Measurements from ENCODE around the gene ACTR6.
"Not testable (repeated sequence)": the region's sequence is repeated elsewhere in the genome, so short reads cannot be mapped to it uniquely, and the experiment has no call there.

The ACTR6 gene

DNA sequence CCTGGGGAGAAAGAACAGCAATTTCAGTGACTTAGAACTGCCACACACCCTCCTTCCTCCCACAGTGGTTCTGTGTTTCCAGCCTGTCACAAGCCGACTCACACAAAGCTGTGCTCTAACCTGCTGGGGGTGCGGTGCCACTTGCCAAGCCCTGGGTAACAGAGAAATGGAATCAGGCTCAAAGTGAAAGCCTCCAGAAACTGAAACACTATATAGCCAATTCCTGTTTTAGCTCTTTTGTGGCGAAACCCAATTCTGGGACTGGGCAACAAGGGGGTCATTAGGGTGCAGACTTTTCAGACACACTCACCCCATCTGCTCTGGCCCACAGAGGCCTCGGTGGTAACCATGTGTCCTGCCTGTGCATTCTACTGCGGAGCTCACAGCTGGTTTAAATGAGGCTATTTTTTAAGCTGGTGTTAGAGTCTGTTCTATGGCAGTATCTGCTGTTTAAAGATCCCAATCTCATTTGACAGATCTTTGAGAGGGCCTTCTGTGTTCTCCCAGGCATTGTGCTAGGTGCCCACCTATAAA lies 15.2 kb upstream of the ACTR6 start:
- no peak for DNase-seq

DNA sequence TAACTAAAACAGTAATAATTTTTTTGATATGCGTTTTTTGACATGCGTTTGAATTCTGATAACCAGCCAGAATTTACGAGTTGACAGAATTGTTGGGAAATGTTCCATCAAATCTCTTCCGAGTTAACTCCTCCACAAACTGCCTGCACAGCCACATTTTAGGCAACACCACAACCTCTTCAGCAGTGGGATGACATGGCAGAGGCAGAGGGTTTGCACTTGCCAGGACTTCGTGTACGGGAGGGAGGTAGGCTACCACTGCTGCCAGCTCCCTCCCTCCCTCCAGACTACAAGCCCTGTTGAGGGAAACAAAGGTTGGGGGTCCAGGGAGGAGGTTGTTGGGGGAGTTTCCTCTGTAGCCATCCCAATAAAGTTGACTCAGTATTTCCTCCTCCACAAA lies 14.5 kb upstream of the ACTR6 start:
- DNase-seq, result no peak

DNA sequence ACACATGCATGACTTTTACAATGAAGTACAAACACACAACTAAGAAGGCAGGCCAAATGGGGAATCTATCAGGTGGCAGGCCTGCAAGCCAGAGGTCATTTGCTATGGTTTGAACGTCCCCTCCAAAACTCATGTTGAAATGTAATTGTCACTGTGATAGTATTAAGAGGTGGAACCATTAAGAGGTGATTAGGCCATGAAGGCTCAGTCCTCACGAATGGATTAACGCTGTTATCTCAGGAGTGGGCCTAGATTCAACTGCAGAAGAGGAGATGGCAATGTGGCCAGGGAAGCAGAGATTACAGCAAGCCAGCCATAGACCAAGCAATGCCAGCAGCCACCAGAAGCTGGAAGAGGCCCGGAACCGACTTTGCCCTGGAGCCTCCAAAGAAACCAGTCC lies 13.5 kb upstream of the ACTR6 start:
- DNase-seq, result no peak

DNA sequence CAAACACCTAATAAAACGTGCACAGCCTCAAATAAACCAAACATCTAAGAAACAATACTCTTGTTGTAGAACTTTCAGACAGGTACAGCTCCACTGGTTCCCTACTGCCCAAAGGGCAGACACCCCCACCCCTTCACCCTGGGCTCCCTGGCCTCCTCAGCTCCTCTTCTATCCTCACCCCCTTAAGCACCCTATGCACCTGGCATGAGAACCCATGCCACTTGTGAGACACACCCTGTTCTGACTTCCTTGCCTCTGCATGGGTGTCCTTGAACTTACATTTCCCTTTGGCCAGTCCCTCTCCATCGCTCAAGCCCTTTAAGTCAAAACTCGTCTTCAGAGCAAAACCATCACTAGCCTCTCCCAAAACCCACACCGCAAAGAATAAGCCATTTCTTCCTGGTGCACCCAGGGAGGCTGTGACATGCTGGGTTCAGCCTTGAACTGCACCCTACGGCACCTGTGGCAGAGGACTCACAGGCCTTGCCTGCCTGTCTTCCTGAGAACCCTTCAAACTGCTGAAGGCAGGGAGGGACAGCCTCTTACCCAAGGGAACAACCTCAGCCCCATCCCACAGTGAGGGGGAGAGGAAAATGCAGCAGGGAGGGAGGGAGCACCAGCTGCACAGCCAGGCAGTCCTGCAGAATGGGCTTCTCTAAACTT lies 12.6 kb upstream of the ACTR6 start:
- DNase-seq, result no peak

GRCh38 chr12:100188888-100189635 lies 11.6 kb upstream of the ACTR6 start:
- DNase-seq, result not testable (repeated sequence)

- no peak for DNase-seq
These were observed 10.8 kb upstream of the ACTR6 start for GRCh38 chr12:100189636-100190394.

DNA sequence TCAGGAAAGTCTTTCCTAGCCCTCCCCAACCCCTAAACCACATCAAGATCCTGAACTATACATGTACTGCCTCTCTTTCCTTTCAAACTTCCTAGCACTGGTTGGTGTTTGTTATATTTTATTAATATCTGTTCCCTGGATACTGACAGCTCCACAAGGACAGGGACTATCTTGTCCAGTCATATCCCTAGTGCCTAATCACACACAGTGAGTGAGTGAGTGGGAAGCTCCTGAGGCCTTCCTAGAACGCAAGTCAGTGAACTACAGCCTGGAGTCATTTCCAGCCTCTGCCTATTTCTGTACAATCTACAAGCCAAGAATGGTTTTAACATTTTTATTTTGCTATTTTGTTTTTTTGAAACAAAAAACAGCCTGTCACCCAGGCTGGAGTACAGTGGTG lies 7.5 kb upstream of the ACTR6 start:
- no peak for DNase-seq

GRCh38 chr12:100197486-100197885 lies 3.1 kb upstream of the ACTR6 start:
- no peak for DNase-seq

DNA sequence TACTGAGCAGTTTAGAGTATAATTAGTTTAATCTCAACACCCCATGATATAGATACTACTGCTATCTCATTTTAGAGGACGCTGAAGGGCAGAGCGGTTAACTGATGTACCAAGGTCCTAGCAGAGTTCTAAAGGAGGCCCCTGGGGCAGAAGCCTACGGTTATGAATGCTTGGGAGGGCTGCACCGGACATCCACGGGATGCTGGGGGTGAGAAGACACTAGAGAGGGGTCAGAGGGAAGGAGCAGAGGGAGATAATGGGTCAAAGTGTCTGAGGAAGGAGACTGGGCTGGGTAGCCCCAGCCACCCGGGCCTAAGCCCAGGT lies 1.6 kb upstream of the ACTR6 start:
- DNase-seq, result no peak

DNA sequence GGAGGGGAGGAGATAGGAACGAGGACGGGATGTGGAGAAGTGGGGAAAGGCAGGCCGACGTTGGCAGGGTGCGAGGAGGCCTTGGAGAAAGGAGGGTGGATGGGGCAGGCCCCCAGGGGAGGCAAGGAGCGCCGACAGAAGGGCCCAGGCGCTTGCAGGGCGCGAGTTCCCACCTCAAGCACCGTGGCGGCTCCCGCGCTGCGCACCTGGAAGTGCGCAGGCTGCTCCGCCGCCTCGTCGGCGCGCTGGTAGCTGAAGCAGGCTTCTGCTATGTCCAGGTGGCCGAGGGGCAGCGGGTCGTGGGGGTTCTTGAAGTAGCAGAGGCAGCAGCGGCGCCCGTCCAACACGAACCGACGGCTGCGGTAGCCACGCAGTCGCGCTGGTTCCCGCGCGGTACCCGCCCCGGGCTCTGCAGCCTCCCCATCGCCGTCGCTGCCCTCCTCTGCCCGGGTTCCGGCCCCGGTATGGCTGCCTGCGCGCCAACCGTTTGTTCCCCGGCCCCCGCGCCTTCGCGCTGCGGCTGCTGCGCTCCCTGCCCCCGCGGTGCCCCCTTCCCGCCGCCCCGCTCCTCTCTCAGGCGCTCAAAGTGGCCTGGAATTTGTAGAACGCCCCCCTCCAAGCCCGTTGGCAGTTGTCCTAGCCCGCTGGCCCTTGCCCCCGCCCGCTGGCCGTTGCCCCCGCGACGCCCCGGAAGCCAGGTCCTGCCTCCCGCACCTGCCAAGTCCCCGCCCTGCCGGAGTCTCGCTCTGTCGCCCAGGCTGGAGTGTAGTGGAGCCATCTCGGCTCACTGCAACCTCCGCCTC lies 1.1 kb upstream of the ACTR6 start:
- DNase-seq, result peak; percentile 4

DNA sequence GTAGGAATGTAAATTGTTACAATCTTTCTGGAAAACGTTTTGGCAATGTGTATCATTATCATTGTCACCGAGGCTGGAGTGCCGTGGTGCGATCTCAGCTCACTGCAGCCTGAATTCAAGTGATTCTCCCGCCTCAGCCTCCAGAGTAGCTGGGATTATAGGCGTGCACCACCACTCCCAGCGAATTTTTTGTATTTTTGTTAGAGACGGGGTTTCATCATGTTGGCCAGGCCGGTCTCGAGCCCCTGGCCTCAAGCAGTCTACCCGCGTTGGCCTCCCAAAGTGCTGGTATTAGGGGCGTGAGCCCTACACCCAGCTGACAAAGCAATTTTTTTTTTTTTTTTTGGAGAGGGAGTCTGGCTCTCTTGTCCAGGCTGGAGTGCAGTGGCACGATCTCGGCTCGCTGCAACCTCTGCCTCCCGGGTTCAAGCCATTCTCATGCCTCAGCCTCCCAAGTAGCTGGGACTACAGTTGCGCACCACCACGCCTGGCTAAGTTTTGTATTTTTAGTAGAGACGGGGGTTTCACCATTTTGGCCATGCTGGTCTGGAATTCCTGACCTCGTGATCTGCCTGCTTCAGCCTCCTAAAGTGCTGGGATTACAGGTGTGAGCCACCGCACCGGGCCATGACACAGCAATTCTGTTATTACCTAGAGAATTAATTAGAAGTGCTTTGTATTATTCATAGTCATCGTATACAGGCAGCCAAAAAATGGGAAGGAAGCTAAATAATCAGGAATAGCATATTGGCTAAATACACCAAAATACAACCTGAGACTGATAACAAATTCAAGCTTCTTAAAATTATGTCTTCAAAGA lies 1.2 kb downstream of the ACTR6 start:
- DNase-seq, result no peak

DNA sequence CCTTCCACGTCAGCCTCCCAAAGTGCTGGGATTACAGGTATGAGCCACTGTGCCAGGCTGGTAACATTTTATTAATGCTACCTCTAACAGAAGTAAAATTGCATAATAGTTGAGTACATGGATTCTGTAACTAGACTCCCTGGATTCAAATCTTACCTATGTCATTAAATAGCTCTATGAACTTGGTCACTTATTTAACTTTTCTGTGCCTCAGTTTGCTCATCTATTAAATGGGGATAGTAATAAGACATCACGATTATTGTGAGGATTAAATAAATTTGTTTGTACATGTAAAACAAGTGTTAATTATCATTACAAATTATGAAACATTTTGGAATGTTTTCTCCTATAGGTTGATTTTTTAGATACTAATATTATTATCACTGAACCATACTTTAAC lies 6.7 kb downstream of the ACTR6 start:
- DNase-seq, result no peak

DNA sequence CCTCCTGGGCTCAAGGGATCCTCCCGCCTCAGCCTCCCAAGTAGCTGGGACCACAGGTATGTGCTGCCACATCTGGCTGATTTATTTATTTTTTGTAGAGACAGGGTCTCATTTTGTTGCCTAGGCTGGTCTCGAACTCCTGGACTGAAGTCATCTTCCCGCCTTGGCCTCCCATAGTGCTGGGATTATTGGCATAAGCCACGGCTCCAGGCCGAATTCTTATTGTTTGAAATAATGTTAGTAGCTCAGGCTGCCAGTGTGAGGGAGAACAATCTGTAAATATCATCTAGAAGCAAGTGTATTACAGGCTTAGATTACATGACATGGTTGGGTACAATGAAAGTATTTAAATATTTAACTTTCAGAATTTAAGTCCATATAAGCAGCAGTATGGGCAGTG lies 8.2 kb downstream of the ACTR6 start:
- no peak for DNase-seq

- no peak for DNase-seq
These were observed 11.1 kb downstream of the ACTR6 start for GRCh38 chr12:100211698-100212097.

- no peak for DNase-seq
These were observed 12.6 kb downstream of the ACTR6 start for GRCh38 chr12:100213016-100213891.

DNA sequence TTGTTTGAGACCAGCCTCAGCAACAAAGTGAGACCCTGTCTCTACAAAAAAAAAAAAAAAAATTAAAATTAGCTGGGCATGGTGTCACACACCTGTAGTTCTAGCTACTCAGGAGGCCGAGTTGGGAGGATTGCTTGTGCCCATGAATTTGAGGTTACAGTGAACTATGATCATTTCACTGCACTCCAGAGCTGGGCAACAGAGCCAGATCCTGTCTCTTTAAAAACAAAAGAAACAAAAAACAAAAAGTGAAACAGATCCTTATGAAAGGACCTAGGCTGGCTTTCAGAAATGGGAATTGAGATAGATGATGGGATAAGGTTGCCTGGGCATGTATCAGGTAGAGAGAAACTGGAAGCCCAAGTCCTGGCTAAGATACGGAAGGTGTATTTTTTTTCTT lies 13.9 kb downstream of the ACTR6 start:
- DNase-seq, result no peak

- no peak for DNase-seq
These were observed 14.6 kb downstream of the ACTR6 start for GRCh38 chr12:100215209-100215608.

GRCh38 chr12:100216337-100216736 lies 15.7 kb downstream of the ACTR6 start:
- DNase-seq, result no peak

DNA sequence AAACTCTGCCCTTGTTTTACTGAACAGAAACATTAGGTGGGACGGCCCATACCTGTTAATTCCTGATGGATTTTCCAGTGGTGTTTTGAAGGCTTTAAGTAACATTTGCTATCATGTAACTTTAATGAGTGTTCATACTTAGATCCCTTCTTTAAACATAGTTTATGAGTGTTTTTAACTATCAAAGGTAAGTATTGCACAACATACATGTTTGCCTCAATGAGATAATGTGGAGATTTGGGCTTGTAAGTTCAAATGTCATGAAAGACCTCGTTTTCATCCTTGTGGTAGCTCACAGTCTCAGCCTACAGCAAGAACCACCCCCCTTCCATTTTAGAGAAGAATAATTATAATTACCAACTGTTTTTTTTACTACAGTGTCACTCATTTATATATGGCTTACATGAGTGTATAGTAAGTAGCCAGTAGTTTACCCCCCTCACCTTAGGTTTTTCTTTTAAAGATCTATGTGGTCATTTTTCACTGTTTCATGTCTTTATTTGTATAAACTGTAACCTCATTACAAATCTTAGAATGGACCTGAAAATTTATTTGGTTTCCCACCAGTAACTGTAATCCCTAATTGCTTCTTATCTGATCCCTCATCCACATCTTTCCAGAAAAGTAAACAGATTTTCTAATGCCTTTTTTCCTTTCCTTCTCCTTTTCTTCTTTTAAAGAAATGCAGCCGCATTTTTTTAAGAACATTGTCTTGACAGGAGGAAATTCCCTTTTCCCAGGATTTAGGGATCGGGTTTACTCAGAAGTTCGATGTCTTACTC lies 18.9 kb downstream of the ACTR6 start:
- DNase-seq, result no peak

- no peak for DNase-seq
These were observed 20.9 kb downstream of the ACTR6 start for GRCh38 chr12:100221523-100221922.

Data from NCI-H2081 treated with DMSO at 0.1 percent for 48 hours (cell line).